Activated CD8-positive, alpha-beta T cell treated with anti-CD3 and anti-CD28 coated beads for 36 hours (primary cell): ENCODE results near the gene KCNE4. TPM values are rescaled to one million over a fixed set of nuclear protein-coding genes. Genes with fewer than 3 reads are reported as not detected.

ENCODE experiments used
- ATAC-seq: fragments of 200-7000 bp; cut with Tn5 transposase; one replicate; pipeline ENCODE4 v1.10.0; 2021; ENCODE audit warnings: mild to moderate bottlenecking, moderate library complexity
- CTCF ChIA-PET: fragments of 350-600 bp; sonication (Branson Sonifier 250); formaldehyde crosslinking; loops from one replicate; lab custom pipeline; 2021; ENCODE audit warnings: antibody characterized with exemption; lab: Charles Lee
- POLR2A ChIA-PET: fragments of 350-600 bp; sonication (Branson Sonifier 250); formaldehyde crosslinking; loops from one replicate; lab custom pipeline; 2021; ENCODE audit warnings: antibody characterized with exemption; lab: Charles Lee
- DNase-seq: peaks from one replicate; pipeline ENCODE4 v3.0.0-alpha.2; 2020
- H3K27ac Mint-ChIP-seq: one replicate; pipeline ENCODE4 v1.8.0; 2021; ENCODE audit warnings: mild to moderate bottlenecking, mixed read lengths
- H3K27me3 Mint-ChIP-seq: one replicate; pipeline ENCODE4 v1.8.0; 2021; ENCODE audit warnings: mixed read lengths
- H3K36me3 Mint-ChIP-seq: one replicate; pipeline ENCODE4 v1.8.0; 2021; ENCODE audit warnings: low read depth, mixed read lengths
- H3K4me1 Mint-ChIP-seq: one replicate; pipeline ENCODE4 v1.8.0; 2021; ENCODE audit warnings: low read depth, mixed read lengths
- H3K4me3 Mint-ChIP-seq: one replicate; pipeline ENCODE4 v1.8.0; 2021; ENCODE audit warnings: mild to moderate bottlenecking, moderate library complexity, mixed read lengths
- H3K9me3 Mint-ChIP-seq: one replicate; pipeline ENCODE4 v1.8.0; 2021; ENCODE audit warnings: mixed read lengths
- CTCF ChIP-seq: fragments of 200-600 bp; IDR thresholded peaks from one replicate; pipeline ENCODE4 v1.8.0; 2022; ENCODE audit warnings: antibody characterized with exemption, mild to moderate bottlenecking
- intact Hi-C: fragments of 100-400 bp; cut with micrococcal nuclease; formaldehyde crosslinking; loops from one replicate; pipeline ENCODE4 v1.10.0; 2022
- total RNA-seq, 2 experiments: library from RNA; stranded (reverse); gene quantifications; one replicate each; pipeline ENCODE4 v1.2.3, GENCODE V29; 2021

The KCNE4 gene
- total RNA-seq, 2 experiments from 2014 or later, result not detected

GRCh38 chr2:223008956-223009355, 43.0 kb upstream of the KCNE4 start:
- Mint-ChIP-seq H3K27ac (no peak overlapping the region), H3K36me3 (no peaks in the 10 kb centered on the region), H3K27me3 (peaks cover 12% of the 10 kb centered on the region), H3K9me3 (no peaks in the 10 kb centered on the region), H3K4me3 (no peak overlapping the region), H3K4me1 (no peaks in the 10 kb centered on the region)
- ATAC-seq, result no peak
- ChIA-PET POLR2A (no interaction called here), CTCF (no interaction called here)
- no peak for TF ChIP-seq CTCF
- no peak for DNase-seq
- intact Hi-C loops, result no loop called here

- Mint-ChIP-seq H3K9me3 (no peaks in the 10 kb centered on the region), H3K27me3 (peaks cover 12% of the 10 kb centered on the region), H3K4me3 (no peak overlapping the region), H3K4me1 (no peaks in the 10 kb centered on the region), H3K27ac (no peak overlapping the region), H3K36me3 (no peaks in the 10 kb centered on the region)
- CTCF ChIA-PET, result no interaction called here
- intact Hi-C loops, result no loop called here
- DNase-seq, result no peak
- no peak for TF ChIP-seq CTCF
- POLR2A ChIA-PET, result no interaction called here
- ATAC-seq, result no peak
Measured at GRCh38 chr2:223010641-223011040, 41.3 kb upstream of the KCNE4 start.

- ChIA-PET POLR2A (no interaction called here), CTCF (no interaction called here)
- no peak for TF ChIP-seq CTCF
- Mint-ChIP-seq H3K4me3 (no peak overlapping the region), H3K27ac (no peak overlapping the region), H3K36me3 (no peaks in the 10 kb centered on the region), H3K9me3 (no peaks in the 10 kb centered on the region), H3K27me3 (peaks cover 12% of the 10 kb centered on the region), H3K4me1 (no peaks in the 10 kb centered on the region)
- ATAC-seq (no peak), DNase-seq (no peak)
- intact Hi-C loops, result no loop called here
Measured at GRCh38 chr2:223012291-223012690, 39.7 kb upstream of the KCNE4 start.

DNA sequence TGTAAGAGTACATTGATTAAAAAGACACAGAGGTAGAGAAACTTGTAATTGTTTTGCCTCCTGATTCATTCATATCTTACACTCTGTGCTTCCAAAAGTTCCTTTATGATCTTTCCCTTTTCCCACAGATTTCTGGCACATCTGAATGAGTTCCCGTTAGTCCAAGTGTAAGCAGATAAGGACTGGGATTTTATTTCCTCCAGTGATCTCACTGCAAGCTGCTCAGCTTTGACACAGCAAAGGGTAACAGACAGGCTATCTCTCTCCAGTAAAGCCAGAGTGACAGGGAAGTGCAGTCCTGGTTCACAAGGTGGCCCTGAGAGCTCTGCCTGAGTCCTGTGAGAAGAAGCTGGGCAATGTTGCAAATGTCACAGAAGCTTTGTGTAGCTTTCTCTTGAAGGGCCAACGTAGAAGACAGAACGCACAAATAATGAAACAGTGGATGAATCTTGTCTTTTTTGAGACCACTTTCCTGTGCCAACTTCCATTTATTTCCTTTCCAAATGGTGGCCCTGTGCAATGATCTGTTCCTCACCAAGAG, 32.5 kb upstream of the KCNE4 start:
- ChIA-PET POLR2A (no interaction called here), CTCF (no interaction called here)
- no peak for TF ChIP-seq CTCF
- intact Hi-C loops, result no loop called here
- Mint-ChIP-seq H3K27ac (no peak overlapping the region), H3K9me3 (peaks cover 3% of the 10 kb centered on the region), H3K27me3 (no peaks in the 10 kb centered on the region), H3K4me3 (no peak overlapping the region), H3K36me3 (no peaks in the 10 kb centered on the region), H3K4me1 (no peaks in the 10 kb centered on the region)
- ATAC-seq, result no peak
- DNase-seq, result no peak

DNA sequence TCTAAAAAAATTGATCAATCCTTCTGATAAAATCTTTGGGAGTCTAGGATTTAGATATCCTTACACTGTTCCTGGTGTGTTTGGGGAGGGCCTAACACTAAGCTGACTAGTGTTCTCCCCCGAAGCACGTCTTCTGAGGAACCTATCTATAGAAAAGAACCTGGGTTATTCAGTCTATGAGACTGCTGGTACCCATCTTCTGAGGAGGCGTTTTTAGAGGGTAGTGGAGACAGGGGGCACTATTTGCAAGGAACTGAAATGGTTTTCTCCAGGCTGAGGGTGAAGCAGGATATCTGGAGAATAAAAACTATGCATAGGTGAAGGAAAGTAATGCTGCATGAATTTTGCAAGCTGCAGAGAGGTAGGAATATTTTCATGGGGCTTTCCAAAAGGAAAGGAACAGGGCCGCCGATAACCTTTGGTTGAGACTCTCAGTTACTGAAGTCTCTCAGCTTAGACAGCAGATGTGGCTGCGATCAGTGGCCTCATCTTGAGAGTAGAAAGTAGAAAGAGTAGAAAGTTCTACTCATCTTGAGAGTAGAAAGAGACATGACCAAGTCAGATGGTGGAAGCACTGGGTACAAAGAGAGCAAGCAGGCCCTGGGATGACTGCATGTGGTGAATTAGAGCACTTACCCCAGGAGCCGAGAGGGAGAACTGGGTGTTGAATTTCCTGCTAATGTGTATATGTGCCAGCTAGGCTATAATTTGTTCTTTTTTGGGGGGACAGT, 31.8 kb upstream of the KCNE4 start:
- ATAC-seq, result no peak
- no peaks in the 10 kb centered on the region for H3K4me1 Mint-ChIP-seq
- intact Hi-C loops, result no loop called here
- H3K27ac Mint-ChIP-seq, result no peak overlapping the region
- CTCF ChIA-PET, result no interaction called here
- TF ChIP-seq CTCF, result no peak
- no peak for DNase-seq
- H3K27me3 Mint-ChIP-seq, result no peaks in the 10 kb centered on the region
- no peaks in the 10 kb centered on the region for H3K36me3 Mint-ChIP-seq
- no peak overlapping the region for H3K4me3 Mint-ChIP-seq
- POLR2A ChIA-PET, result no interaction called here
- peaks cover 3% of the 10 kb centered on the region for H3K9me3 Mint-ChIP-seq
